Measurements from ENCODE around the gene PLXNA2.

GRCh38 chr1:208113011-208113410, 131.2 kb downstream of the PLXNA2 start:
- TF ChIP-seq CTCF (IDR thresholded peaks at IDR 0.05): no peak
- no peak for TF ChIP-seq POLR2A (IDR thresholded peaks at IDR 0.05)
- TF ChIP-seq POLR2AphosphoS5 (IDR thresholded peaks at IDR 0.05): no peak
